Gastroesophageal sphincter (tissue), 3 donors: Measurements from ENCODE around the gene MAGEA2B.
"Not testable (repeated sequence)": the region's sequence is repeated elsewhere in the genome, so short reads cannot be mapped to it uniquely, and the experiment has no call there.

Source experiments
- CTCF ChIP-seq, 4 experiments: fragments of 200-600 bp in 2 of 4; fragments of 450-650 bp in 2 of 4; sonication (generic) in 1 of 4; IDR thresholded peaks; one replicate each; pipeline ENCODE4 v1.5.1; 2017 to 2019; ENCODE audit warnings: antibody characterized with exemption in 4 of 4, mild to moderate bottlenecking in 2 of 4, moderate library complexity in 2 of 4
- POLR2A ChIP-seq, 2 donors: fragments of 450-650 bp; IDR thresholded peaks; one replicate each; pipeline ENCODE4 v1.6.1; 2017; ENCODE audit warnings: antibody characterized with exemption in 2 of 2, mild to moderate bottlenecking in 2 of 2, moderate library complexity in 1 of 2
- POLR2AphosphoS5 ChIP-seq: sonication (generic); formaldehyde crosslinking; IDR thresholded peaks from one replicate; pipeline ENCODE4 v1.6.1; 2017; ENCODE audit warnings: antibody characterized with exemption

GRCh38 chrX:152736528-152736927, 22.1 kb downstream of the MAGEA2B start:
- TF ChIP-seq POLR2A (IDR thresholded peaks at IDR 0.05); CTCF (IDR thresholded peaks at IDR 0.05); POLR2AphosphoS5: not testable (repeated sequence)
